ENCODE results near the gene TMEM256.

GRCh38 chr17:7448461-7448860 is 44.6 kb upstream of the TMEM256 start:
- TF ChIP-seq POLR2AphosphoS5 (IDR thresholded peaks at IDR 0.05; ENCODE audit: low read depth, low read length) (no peak), REST (IDR thresholded peaks at IDR 0.05; ENCODE audit: insufficient read depth in 1 of 2, low read depth in 2 of 2, low read length in 2 of 2) (no peak), TAF1 (IDR thresholded peaks at IDR 0.05; ENCODE audit: borderline replicate concordance, insufficient read depth, low read length) (no peak), FOXP2 (optimal IDR thresholded peaks at IDR 0.05; ENCODE audit: borderline replicate concordance, extremely low read depth, extremely low read length, insufficient read depth) (no peak)
